HG02571 (cell line): Measurements from ENCODE around the gene GAMT.

ENCODE experiments used
- ATAC-seq: cut with Tn5 transposase; IDR thresholded peaks from one replicate; pipeline ENCODE4 v1.9.1; 2021; ENCODE audit warnings: mild to moderate bottlenecking, moderate library complexity; ENCODE audit not compliant: unreplicated experiment

GAMT gene

DNA sequence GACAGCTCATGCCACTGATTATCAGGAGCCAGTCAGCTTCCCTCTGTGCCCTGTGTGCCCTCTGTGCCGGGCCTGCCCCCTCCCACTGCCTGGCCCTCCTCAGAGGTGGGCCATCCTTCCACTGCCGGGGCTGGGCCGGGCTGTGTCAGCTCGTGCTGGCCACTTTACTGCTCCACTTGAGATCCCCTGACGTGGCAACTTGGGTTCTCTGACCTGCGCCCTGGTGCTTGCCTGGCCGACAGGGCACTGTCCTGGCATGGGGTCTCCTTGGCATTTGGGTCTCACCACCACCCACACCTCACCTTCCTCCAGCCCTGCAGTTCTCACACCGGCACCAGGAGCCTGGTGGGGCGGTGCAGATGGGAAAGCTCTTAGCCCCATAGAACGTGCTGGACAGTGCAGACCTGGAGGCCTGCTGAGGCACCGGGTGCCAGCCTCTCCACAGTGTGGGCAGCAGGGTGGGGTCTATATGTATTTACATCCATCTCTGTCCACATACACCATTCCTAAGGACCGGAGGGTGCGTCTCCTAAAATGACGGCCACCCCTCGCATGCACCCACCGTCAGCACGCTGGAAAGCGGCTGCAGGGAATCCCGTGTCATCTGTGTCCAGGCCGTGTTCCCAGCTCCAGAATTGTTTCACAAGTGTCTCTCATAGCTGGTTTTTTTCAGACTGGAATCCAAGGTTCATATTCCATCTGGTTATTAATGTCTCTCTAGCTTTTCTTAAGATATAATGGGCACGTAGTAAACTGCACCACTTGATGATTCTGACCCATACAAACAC lies 17.8 kb upstream of the GAMT start:
- no peak for ATAC-seq

DNA sequence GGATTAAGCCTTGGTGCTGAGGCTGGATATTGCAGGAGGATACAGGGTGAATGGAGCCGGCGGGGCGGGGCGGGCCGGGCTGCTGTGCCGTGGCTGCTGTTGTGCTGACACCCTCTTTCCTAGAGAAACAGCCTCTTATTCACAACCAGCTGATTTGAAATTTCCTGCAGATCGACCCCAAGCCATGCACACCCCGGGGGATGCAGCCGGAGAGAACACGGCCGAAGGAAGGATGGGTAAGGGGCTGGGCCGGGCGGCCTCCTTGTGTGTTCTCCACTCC lies 17.1 kb upstream of the GAMT start:
- no peak for ATAC-seq

DNA sequence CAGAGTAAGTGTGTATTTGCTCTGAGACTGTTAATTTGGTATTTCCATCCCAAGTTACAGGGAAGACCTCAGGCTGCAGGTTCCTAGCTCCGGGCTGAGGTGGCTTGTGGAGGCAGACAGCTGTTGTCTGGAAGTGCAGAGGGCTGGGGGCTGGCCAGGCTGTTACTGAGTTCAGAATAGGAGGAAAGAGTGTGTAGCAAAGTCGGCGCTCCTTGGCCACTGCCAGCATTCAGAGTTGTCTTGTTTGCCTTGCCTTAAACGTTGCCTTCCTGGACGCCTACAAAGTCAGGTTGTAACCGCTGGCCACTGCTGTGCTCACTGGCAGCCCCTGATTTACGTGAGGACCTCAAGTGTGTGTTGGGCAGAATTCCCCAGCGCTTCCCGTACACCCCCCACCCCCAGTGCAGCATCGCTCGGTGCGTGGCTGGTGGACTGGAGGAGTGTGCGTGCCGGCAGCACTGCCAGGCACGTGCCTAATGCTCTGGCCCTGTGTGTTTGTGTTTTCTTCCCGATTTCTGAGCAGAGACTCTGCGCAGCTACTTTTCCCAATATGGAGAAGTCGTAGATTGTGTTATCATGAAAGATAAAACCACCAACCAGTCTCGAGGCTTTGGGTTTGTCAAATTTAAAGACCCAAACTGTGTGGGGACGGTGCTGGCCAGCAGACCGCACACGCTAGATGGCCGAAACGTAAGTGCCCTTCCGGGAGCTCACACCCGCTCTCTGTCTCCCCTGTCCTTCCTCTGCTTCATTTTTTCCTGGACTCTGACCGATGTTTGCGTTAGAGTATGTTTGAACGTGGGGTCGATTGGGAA lies 16.5 kb upstream of the GAMT start:
- ATAC-seq: no peak

DNA sequence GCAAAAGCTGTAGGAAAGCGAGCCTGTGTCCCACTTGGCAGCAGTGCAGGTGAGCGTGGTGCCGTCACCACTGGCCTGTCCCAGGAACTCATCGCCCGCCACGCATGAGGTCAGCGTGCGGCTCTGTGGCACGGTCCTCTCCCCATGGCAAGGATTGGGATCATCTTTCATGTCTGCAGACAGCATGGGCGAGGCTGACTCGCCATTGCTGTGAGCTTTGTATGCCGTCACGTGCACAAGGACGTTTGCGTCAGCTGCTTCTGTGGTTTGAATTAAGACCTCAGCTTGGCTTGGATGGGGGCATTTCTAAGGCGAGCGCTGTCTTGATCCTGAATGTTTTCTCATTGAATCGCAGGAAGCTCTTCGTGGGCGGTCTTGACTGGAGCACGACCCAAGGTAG lies 15.8 kb upstream of the GAMT start:
- ATAC-seq: no peak

DNA sequence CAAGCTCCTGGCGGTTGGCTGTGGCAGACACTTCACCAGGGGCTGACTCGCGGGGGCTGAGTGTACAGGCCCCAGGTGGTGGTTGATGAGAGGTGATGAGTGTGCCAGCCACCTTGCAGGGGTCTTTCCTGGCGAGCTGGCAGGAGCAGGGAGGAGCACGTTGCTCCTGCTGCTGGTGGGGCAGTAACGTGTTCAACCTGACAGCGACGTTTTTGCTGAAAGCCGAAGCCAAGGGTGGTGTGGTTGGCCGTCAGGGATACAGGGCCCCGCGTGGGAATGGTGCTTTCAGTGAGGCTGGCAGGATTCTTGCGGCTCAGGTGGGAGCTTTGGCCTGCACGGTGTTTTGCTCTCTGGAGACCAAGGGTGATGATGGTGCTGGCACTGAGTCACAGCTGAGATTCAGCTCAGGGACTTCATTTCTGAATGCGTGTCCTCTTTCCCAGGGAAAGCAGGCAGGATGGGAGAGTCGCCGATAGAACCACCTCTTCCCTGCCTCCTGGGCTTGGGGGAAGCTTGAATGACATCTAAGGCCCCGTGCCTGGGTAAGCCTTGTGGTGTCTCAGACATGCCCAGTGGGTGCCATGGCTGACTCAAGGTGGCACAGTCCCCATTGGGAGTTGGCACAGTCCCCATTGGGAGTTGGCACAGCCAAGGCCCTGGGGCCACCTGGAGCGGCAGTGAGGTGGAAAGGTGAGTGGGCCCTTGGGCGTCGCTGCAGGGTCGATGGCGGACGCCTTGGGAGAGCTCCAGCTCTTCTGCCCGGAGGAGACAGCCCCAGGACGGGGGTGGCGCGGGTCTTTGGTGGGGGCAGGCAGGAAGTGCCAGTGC lies 14.9 kb upstream of the GAMT start:
- no peak for ATAC-seq

DNA sequence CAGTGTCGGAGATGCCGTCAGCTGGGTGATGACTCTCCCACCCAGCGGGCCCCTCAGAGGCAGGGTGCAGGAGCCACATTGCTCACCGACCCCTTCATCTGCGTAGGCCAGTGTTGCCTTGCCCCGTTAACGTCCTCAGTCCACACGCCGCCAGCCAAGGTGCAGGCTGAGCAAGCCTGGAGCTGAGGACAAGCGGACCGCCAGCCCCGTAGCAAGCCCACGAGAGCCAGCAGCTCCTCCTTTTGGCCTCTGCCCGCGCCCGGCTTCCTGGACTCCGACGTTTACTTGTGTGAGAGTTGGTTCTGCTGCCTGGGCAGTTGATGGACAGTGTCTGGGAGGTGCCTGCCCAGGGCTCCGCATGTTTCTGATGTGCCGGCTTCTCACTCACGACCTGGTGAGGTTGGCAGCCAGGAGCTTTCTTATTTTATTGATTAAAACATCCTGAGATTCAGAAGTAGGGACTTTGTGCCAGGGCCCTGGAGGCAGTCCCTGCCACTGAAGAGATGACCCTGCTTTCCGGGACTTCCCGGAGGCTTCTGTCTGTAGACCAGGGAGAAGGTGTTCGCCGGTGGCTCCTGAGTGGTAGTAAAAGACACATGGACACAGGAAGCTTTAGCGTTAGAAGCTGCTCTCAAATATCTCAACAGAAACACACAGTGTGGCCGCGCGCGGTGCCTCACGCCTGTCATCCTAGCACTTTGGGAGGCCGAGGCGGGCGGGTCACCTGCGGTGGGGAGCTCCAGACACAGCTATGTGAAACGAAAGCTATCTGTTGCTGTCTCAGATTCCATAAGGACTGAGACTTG lies 11.9 kb upstream of the GAMT start:
- no peak for ATAC-seq

DNA sequence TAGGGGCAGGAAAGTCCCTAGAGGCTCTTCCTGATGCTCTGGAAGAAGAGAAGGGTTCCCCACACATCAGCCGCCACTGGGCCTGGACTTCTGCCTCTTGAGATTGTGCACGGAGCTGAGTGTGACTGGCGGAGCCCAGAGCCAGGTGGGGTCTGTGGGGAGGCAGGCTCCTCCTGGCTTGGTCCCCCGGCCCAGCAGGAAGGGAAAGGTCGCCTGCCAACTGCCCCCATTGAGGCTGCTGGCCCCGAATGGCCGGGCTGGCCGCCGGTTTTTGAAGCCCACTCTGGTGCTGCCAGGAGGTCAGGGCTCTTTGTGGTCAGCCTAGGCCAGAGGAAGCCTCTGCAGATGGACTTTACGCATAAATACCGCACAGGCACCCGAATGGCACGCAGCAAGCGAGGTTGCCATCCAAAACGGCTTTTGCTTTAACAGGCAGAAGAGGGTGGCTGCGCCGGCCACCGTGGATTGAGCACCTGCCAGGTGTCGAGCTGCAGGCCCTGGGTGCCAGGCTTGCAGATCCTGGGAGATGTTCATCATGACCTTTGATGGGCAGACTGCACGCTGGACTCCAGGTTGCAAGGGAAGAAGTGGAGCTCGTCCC lies 11.1 kb upstream of the GAMT start:
- ATAC-seq: no peak

DNA sequence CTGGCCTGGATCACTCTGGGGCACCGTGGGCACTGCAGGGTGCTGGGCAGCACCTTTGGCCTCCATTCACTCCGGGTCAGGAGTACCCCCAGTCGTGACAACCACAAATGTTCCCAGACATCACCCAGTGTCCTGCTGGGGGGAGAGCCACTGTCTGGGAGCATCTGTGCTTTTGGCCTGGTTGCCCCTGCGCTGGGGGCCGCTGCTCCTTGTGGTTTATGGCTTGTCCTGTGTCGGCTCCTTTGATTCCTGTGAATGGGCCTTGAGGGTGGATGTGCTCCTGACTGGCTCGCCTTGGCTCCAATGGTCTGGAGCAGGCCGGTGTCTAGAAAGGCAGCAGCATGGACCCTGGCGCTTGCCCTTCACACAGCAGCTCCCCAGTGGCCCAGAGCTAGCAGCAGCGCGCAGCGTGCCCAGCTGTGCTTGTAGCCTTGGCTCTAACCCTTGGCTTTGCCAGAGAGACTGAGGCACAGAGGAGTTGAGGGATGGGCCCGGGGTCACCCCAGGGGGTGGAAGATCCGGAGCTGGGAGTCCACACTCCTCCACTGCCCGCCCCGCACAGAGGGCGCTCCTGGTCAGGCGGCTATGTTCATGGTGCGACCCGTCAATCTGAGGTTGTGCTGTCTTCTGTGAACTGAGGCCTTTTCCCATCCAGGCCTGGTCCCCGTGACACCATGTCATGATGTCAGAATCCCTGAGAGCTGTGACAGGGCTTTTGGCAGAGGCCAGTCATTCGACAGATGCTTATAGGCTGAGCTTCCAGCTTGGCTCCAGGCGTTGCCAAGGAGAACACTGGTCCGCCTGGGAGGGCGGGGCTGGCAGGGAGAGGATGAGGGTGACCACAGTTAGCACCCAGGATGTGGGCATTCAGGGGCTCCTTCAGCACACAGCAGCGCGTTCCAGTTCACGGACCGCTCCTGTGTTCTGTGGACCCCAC lies 10.2 kb upstream of the GAMT start:
- no peak for ATAC-seq

DNA sequence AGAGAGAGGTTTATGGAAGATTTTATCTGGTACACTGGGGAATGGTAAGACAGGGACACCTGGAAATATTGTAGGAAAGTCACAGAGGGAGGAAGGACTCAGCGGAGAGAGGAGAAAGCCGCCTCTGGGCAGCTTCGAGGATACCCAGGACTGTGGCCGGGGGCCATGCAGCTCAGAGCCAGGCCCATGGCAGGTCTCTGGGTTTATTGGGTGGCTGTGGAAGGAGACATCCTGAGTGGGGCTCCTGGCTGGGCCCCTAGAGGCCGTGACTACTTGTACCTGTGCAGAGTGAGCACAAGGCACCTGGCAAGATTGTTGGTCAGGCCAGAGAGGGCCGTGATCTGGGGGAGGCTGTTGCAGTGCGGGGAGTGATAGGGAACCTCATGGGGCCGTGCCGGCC lies 9.4 kb upstream of the GAMT start:
- no peak for ATAC-seq

DNA sequence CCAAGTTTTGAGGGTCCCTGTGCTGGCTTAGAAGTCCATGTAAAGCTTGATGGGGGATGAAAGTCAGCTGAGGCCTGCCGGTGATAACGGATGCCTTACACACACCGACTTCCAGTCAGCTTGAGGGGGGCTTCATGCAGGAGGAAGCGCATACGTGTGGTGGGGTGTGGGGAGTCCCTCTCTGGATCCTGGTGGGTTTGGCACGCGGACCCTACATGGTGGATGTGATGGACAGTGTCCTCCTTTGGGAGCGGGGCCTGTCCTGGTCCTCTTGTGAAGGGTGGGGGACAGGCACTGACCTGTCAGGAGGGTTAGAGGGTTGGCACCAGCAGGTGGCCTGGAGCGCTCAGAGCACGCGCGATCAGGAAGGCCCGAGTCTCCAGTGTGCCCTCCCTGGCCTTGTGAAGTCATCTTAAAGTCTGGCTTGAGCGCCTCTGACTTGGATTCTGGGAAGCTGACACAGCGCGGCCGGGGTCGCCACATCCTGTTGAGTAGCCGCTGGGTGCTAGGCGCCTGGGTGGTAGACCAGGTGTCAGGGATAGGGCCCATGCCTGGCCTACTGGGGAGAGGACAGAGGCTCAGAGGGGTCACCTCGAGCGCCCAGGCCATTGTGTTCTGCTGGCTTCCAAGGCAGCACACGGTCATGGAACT lies 8.9 kb upstream of the GAMT start:
- ATAC-seq: no peak

DNA sequence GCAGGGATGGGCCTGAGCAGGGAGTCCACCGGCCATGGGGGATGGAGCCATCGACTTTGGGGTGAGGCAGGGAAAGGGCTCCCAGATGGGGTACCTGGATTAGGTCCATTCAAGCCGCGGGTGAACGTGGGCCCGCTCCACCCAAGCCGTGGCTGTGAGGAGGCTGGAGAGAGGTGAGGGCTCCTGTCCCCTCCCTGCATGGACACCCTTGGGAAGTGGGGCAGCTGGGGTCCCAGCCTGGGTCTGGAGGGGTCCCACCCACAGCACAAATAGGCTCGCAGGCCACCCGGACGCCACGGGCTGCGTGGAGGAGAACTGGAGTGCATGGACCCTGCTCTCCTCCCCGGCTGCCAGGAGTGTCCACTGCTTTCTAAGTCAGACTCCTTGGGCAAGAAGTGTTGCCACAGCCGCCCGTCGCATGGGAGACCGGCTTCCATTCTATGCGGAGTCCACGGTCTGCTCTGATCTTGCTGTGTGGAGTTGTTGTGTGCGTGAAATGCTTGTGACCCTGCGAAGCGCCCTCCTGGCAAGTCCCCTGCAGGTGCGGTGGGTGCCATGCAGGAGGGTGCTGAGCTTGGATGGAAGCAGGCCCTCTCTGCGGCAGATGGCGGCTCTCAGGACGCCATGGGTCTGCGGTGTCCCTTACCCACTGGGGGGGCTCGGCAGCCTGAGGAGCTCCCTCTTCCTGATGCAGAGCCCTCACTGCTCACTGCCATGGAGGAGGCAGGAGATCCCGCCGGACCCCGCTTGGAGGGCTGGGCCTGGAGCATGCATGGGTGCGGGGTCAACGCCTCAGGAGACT lies 8.1 kb upstream of the GAMT start:
- ATAC-seq: no peak

DNA sequence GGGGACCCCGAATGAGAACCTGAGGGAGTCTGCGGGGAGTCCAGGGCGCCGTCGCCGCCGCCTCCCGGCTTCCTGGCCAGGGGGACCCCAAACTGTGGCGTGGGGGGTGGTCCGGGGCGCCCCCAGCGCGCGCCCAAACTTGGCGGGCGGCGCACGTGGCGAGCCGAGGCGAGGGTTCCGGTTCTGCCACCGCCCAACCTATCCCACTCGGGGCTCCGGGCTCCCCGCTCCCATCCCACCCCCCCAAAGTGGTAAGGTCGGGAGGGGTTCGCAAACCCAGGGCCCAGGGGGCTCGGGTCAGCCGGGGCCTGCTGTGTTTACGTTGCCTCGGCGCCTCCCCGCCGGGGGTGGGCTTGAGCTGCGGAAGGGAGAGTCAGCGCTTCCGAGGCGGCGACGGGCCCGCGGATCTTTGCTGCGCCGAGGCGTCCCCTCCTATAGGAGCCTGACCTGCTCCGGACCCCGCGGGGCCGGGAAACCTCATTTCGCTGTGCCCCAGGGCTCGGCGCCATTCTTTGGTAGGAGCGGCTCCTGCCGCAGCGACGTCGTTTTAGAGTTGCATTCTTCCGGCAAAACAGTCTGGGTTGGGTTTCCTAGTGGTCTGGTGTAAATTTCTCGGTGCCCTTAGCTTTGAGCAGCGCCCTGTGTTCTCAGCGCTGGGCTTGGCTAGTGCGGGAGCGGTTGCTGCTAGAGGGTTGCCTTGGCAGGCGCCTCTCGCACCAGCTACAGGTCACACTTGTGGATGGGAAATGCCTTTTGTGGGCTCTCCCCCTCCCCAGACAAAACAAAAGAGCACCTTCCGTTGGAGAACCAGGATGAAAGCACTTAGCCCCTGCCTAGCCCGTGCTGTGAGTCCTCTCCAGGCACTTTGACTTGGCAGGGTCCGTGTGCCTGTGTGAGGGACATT lies 7.2 kb upstream of the GAMT start:
- ATAC-seq: no peak

DNA sequence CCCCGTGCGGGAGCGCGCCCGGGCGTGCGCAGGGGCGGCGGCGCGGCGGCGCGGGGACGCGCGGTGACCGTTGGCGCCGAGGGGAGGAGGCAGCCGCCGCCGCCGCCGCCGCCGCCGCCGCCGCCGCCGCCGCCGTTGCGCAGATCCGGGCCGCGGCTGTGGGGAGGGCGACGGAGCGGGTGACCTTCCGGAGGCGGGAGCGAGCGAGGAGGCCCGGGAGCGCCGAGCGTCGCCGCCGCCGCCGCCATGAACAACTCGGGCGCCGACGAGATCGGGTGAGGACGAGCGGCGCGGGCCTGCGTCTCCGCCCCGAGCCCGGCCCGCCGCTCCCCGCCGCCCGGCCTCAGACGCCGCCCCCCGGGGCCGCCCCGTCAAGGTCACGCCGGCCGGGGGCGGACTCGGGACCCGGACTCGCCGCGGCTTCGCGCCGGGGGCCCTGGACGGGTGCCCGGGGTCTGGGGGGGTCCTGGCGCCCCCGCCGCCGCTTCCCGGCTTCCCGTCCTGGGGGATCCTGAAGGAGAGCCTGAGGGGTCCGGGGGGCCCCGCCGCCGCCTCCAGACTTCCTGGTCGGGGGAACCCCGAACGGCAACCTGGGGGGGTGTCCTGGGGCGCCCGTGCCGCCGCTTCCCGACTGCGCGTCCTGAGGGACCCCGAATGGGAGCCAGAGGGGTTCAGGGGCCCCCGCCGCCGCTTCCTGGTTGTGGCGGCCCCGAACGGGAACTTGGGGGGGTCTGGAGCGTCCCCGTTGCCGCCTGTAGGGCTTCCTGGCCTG lies 6.4 kb upstream of the GAMT start, which contains the start of gene DAZAP1:
Gene DAZAP1, plus strand, starts transcription at position 59 of the 772 bp plus-strand sequence. Its CDS starts 188 bp downstream, at position 247.
- peak; percentile 22 for ATAC-seq

DNA sequence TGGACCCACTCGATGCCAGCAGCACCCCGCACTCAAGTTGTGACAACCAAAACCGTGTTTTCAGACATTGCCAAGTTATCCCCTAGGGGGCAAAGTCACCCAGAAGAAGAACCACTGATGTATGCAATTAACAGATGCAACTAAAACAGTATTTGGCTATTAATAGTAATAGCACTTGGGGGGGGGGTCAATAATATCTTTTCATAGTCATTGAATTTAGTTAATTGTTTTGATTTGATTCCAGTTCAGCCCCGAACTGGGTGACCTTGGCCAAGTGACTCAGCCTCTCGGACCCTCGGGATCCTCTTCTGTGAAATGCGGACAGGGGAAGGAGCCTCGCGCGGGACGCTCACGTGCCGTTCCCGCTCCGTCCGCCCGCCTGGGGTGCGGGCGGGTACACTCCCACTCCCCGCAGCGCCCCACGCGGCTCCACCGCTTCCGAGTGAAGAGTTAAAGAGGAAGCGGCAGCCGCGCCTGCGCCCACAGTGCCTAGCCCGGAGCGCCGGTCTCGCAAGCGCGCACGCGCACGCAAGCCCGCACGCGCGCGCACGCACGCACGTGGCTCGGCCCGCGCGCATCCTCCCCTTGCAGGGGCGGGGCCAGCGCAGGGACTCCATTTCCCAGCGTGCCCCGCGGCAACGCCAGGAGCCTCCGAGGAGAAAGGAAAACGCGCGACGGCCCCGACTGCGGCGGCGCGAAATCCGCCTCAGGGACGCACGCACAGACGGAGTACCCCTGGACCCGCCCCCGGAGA lies 5.6 kb upstream of the GAMT start:
- ATAC-seq: peak; percentile 72

DNA sequence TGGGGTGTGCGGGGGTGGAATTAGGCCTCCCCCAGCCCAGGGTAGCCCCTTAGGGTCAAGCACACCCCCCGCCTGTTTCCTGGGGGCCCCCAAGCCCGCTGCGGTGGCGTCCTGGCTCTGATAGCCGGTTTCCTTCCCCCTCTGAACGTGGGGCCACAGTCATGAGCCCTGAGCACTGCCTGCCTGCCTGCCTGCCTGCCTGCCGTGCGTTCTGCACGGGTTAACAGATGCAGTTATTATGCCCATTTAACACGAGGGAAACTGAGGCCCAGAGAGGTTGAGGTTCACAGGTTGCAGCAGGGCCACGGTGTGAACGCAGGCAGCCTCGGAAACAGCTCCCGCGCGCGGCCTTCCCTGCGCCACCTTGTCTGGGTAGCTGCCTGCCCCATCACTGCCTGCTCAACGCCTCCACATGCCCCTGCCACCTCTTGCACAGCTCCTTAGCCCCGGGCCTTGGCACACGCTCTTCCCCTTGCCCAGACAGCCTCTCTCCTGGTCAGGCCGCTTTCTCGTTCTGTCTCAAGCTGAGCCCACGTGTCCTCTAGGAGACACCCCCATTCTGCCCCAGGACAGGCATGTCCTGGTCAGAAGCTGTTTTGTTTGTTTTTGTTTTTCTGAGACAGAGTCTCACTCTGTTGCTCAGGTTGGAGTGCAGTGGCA lies 1.2 kb upstream of the GAMT start:
- ATAC-seq: no peak
